Measurements from ENCODE around the gene GOPC. TPM values are rescaled to one million over a fixed set of nuclear protein-coding genes. Genes with fewer than 3 reads are reported as not detected.

Gene GOPC
- total RNA-seq, 4 donors from 2014 or later = 16.6 to 23.9 (median 18.4) TPM

DNA sequence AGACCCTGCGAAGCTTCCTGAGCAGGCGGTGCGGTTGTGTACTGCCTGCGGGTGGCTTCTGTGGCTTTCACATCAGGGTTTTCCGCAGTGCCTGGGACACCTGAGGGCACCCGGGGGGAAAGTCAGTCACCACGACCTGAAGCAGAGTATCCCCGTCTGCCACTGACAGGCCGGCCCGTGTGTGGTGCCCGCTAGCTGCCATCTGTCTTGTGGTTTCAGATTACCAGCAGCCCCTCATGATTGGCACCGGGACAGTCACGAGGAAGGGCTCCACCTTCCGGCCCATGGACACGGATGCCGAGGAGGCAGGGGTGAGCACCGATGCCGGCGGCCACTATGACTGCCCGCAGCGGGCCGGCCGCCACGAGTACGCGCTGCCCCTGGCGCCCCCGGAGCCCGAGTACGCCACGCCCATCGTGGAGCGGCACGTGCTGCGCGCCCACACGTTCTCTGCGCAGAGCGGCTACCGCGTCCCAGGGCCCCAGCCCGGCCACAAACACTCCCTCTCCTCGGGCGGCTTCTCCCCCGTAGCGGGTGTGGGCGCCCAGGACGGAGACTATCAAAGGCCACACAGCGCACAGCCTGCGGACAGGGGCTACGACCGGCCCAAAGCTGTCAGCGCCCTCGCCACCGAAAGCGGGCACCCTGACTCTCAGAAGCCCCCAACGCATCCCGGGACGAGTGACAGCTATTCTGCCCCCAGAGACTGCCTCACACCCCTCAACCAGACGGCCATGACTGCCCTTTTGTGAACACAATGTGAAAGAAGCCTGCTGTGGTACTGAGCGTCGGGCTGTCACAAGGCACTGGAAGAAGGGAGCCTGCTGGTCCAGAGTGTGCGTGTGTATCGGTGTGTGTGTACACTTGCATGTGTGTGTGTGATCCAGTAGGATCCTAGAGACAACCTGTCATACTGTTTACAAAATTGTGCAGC lies 54.4 kb downstream of the GOPC start:
- H3K36me3 ChIP-seq = peaks cover 0 to 27% (median 0%) of the 10 kb centered on the region in 3 donors
- H3K27ac ChIP-seq = peak overlapping the region; percentile 27 to 65 (median 58)
- peak; percentile 41 to 68 (median 52) for DNase-seq
- peak overlapping the region; percentile 31 to 54 (median 43) for H3K4me3 ChIP-seq
- no peaks in the 10 kb centered on the region for H3K27me3 ChIP-seq
- TF ChIP-seq, protein P1, sequence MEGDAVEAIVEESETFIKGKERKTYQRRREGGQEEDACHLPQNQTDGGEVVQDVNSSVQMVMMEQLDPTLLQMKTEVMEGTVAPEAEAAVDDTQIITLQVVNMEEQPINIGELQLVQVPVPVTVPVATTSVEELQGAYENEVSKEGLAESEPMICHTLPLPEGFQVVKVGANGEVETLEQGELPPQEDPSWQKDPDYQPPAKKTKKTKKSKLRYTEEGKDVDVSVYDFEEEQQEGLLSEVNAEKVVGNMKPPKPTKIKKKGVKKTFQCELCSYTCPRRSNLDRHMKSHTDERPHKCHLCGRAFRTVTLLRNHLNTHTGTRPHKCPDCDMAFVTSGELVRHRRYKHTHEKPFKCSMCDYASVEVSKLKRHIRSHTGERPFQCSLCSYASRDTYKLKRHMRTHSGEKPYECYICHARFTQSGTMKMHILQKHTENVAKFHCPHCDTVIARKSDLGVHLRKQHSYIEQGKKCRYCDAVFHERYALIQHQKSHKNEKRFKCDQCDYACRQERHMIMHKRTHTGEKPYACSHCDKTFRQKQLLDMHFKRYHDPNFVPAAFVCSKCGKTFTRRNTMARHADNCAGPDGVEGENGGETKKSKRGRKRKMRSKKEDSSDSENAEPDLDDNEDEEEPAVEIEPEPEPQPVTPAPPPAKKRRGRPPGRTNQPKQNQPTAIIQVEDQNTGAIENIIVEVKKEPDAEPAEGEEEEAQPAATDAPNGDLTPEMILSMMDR (IDR thresholded peaks at IDR 0.05) = no peak
- no peak for TF ChIP-seq POLR2A (IDR thresholded peaks at IDR 0.05)
- H3K4me1 ChIP-seq = no peaks in the 10 kb centered on the region
- H3K9me3 ChIP-seq = no peaks in the 10 kb centered on the region

DNA sequence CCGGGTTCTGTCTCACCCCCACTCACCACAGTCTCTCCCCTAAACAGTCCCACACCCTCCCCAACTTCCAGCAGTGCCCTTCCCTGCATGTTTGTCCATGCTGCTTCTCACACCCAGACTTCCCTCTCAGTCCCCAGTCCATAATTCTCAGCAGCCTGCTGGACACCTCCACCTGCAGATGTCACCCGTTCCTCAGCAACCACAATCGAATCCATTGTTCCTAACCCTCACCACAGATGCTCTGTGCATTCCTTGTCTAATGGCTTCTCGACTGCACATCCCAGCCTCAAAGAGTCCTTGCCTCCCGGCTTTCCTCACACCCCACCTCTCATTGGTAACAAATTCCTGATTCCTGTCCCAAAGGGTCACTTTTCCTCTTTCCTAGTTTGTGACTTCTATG lies 55.6 kb downstream of the GOPC start:
- Histone ChIP-seq H3K9me3 (no peaks in the 10 kb centered on the region), H3K4me1 (no peaks in the 10 kb centered on the region), H3K4me3 (no peak overlapping the region), H3K27me3 (no peaks in the 10 kb centered on the region), H3K36me3 (peaks cover 0 to 28% (median 0%) of the 10 kb centered on the region in 3 donors), H3K27ac (no peak overlapping the region)
- TF ChIP-seq, protein P1 (IDR thresholded peaks at IDR 0.05) = no peak
- no peak for TF ChIP-seq POLR2A (IDR thresholded peaks at IDR 0.05)
- DNase-seq = no peak

DNA sequence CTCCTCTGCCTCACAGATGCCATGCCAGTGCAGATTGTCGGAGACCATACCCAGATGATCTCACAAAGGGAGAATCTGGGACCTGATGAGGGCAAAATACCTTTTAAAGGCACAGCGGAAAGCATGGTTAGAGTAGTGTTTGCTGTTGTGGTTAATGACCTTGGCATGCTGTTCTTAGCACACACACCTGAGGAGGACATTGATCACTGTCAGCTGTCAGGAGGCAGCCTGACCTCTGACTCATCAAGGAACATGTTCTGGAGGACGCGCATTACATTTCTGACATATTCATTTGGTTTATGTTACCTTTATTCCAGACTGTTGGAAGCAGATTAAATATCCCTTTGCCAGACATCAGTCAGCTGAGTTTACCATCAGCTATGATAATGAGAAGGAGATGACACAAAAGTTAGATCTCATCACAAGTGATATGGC lies 57.1 kb downstream of the GOPC start:
- TF ChIP-seq POLR2A (IDR thresholded peaks at IDR 0.05) = no peak
- TF ChIP-seq, protein P1 (IDR thresholded peaks at IDR 0.05) = no peak
- no peaks in the 10 kb centered on the region for H3K27me3 ChIP-seq
- peaks cover 0 to 39% (median 0%) of the 10 kb centered on the region in 3 donors for H3K36me3 ChIP-seq
- H3K27ac ChIP-seq = no peak overlapping the region
- H3K9me3 ChIP-seq = no peaks in the 10 kb centered on the region
- H3K4me1 ChIP-seq = no peaks in the 10 kb centered on the region
- no peak overlapping the region for H3K4me3 ChIP-seq
- peak in 1 of 3 donors; percentile 66 for DNase-seq

DNA sequence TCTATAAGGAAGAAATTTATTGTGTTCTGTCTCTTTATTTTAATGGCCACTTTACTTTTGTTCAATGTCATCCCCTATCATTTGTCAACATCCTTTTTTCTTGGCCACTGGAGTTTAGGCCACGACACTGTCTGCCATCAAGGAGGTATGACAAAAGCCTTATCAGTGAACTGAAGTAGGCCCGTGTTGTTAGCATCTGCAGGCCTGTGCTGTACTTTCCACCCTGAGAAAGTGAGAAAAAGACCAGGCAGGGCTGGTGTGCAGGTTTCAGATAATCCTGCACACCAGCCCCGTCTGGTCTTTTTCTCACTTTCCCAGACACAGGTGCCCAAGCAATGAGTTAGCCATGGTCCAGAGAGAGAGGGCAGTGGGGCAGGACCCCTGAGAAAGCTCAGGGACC lies 57.6 kb downstream of the GOPC start:
- Histone ChIP-seq H3K4me3 (no peak overlapping the region), H3K9me3 (no peaks in the 10 kb centered on the region), H3K27ac (no peak overlapping the region), H3K4me1 (no peaks in the 10 kb centered on the region), H3K36me3 (peaks cover 0 to 39% (median 0%) of the 10 kb centered on the region in 3 donors), H3K27me3 (no peaks in the 10 kb centered on the region)
- DNase-seq = no peak
- no peak for TF ChIP-seq POLR2A (IDR thresholded peaks at IDR 0.05)
- TF ChIP-seq, protein P1 (IDR thresholded peaks at IDR 0.05) = no peak

DNA sequence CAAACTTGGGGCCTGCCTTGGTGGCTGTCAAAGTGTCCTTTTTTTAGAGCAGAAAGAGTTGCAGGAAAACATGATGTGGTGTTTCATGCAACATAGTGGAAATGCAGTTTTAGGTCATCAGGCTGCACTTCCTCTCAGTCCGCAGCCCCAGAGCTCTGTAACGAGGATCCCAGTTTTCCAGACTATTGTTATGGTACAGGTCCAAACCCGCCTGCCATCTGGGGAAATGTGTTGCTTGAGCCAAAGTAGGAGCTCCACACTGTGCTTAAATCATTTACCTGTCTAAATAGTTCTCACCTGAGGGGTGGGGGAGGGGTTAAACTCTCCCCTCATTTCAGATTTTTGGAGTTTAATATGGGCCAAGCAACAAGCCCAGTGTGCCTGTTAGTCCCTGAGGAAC lies 59.8 kb downstream of the GOPC start:
- Histone ChIP-seq H3K27ac (no peak overlapping the region), H3K27me3 (no peaks in the 10 kb centered on the region), H3K4me1 (no peaks in the 10 kb centered on the region), H3K4me3 (no peak overlapping the region), H3K9me3 (no peaks in the 10 kb centered on the region), H3K36me3 (peaks cover 0 to 37% (median 0%) of the 10 kb centered on the region in 3 donors)
- TF ChIP-seq, protein P1 (IDR thresholded peaks at IDR 0.05) = no peak
- no peak for TF ChIP-seq POLR2A (IDR thresholded peaks at IDR 0.05)
- DNase-seq = no peak
